OCI-LY7 (cell line): ENCODE measurements around the gene SIL1.

Source experiments
- EZH2phosphoT487 ChIP-seq: fragments of 200-600 bp; sonication (generic); IDR thresholded peaks from 2 replicates; pipeline ENCODE4 v1.6.1; 2018; ENCODE audit warnings: low read depth, borderline replicate concordance, mild to moderate bottlenecking, mixed run types, antibody characterized with exemption, low read length, moderate library complexity, mixed read lengths
- TF ChIP-seq, protein P1 (sequence below): fragments of 200-600 bp; sonication (generic); conservative IDR thresholded peaks from 2 replicates; pipeline ENCODE4 v1.5.1; 2014; ENCODE audit warnings: mild to moderate bottlenecking, antibody characterized with exemption, low read length, moderate library complexity, mixed read lengths

DNA sequence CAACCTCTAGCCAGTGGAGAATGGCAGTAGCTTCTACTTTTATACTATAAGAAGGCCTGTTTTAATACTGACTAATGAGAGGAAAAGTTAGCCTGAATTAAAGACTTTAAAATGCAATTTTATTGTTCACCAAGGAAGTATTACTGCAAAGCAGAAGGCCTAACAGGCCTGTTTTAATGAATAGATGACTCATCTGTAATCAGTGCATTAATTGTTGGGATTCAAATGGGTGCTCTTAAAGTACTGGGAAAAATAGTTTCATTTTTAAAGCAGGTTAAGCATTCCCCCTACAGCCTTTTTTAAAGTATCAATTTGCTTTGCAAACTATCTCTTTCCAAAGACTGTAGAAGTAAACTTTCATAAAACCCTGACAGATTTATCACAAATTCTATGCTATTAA is 147.7 kb downstream of the SIL1 start:
- TF ChIP-seq, protein P1, sequence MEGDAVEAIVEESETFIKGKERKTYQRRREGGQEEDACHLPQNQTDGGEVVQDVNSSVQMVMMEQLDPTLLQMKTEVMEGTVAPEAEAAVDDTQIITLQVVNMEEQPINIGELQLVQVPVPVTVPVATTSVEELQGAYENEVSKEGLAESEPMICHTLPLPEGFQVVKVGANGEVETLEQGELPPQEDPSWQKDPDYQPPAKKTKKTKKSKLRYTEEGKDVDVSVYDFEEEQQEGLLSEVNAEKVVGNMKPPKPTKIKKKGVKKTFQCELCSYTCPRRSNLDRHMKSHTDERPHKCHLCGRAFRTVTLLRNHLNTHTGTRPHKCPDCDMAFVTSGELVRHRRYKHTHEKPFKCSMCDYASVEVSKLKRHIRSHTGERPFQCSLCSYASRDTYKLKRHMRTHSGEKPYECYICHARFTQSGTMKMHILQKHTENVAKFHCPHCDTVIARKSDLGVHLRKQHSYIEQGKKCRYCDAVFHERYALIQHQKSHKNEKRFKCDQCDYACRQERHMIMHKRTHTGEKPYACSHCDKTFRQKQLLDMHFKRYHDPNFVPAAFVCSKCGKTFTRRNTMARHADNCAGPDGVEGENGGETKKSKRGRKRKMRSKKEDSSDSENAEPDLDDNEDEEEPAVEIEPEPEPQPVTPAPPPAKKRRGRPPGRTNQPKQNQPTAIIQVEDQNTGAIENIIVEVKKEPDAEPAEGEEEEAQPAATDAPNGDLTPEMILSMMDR: no peak
- TF ChIP-seq EZH2phosphoT487: no peak
